Measurements from ENCODE around the gene WWP2. TPM values are rescaled to one million over a fixed set of nuclear protein-coding genes. Genes with fewer than 3 reads are reported as not detected.

WWP2 gene
- total and polyA plus RNA-seq, 7 donors = 11.4 to 59.0 (median 23.9) TPM

DNA sequence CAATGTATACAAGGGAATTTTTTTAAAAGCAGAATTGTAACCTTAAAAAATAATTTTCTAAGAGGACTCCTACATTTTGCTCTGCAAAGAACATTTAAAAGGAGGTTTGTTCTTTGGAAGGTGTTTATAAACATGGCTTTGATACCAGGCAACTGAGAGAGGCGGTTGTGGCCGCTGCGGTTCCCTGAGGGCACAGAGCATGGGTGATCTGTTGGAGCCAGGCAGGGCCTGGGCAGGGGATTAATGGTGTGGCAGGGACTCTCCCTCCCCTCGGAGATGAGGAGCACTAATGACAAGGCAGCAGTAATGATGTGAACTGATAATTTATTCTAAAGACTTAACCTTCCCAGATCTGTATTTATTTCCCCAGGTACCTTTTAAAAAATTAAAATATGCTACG, 65.4 kb downstream of the WWP2 start:
- Histone ChIP-seq H3K9me3 (no peaks in the 10 kb centered on the region), H3K4me1 (peaks cover 0 to 22% (median 18%) of the 10 kb centered on the region in 4 donors), H3K4me3 (no peak overlapping the region), H3K27ac (no peak overlapping the region), H3K36me3 (no peaks in the 10 kb centered on the region), H3K27me3 (no peaks in the 10 kb centered on the region)
- TF ChIP-seq EP300 (IDR thresholded peaks at IDR 0.05) (no peak), POLR2AphosphoS5 (IDR thresholded peaks at IDR 0.05) (no peak), POLR2A (IDR thresholded peaks at IDR 0.05) (no peak)
- TF ChIP-seq, protein P1, sequence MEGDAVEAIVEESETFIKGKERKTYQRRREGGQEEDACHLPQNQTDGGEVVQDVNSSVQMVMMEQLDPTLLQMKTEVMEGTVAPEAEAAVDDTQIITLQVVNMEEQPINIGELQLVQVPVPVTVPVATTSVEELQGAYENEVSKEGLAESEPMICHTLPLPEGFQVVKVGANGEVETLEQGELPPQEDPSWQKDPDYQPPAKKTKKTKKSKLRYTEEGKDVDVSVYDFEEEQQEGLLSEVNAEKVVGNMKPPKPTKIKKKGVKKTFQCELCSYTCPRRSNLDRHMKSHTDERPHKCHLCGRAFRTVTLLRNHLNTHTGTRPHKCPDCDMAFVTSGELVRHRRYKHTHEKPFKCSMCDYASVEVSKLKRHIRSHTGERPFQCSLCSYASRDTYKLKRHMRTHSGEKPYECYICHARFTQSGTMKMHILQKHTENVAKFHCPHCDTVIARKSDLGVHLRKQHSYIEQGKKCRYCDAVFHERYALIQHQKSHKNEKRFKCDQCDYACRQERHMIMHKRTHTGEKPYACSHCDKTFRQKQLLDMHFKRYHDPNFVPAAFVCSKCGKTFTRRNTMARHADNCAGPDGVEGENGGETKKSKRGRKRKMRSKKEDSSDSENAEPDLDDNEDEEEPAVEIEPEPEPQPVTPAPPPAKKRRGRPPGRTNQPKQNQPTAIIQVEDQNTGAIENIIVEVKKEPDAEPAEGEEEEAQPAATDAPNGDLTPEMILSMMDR (IDR thresholded peaks at IDR 0.05) = no peak
- DNase-seq = no peak
- intact Hi-C loops (cut with DNase I) = no loop called here
- whole genome bisulfite sequencing, 2 donors = 83 to 89% methylated on average over 5 of the region's 5 CpGs

DNA sequence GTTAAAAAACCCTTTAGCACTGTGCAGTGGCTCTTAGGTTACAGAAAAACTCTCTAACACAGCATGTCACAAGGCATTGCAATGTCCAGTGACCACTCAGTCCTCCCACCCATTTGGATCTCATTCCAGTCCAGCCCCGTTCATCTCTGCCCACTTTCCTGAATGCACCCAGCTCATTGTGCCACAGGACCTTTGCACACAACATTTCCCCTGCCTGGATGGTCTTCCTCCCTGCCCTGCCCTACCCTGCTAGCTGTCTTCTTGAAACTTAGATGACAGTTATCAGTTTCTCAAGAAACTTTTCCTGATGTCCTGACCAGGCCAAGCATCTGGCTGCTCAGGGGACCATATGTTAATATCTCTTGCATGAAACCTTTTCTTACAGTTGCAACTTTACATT, 67.2 kb downstream of the WWP2 start:
- Histone ChIP-seq H3K27me3 (no peaks in the 10 kb centered on the region), H3K4me1 (peaks cover 0 to 22% (median 18%) of the 10 kb centered on the region in 4 donors), H3K36me3 (no peaks in the 10 kb centered on the region), H3K27ac (no peak overlapping the region), H3K9me3 (no peaks in the 10 kb centered on the region), H3K4me3 (no peak overlapping the region)
- DNase-seq = no peak
- TF ChIP-seq POLR2AphosphoS5 (IDR thresholded peaks at IDR 0.05) = no peak
- no peak for TF ChIP-seq POLR2A (IDR thresholded peaks at IDR 0.05)
- no peak for TF ChIP-seq EP300 (IDR thresholded peaks at IDR 0.05)
- TF ChIP-seq, protein P1 (IDR thresholded peaks at IDR 0.05) = no peak
- WGBS, 2 donors = 88 to 90% methylated on average over 1 of the region's 1 CpG
- intact Hi-C loops (cut with DNase I) = no loop called here

GRCh38 chr16:69830146-69830533, 68.0 kb downstream of the WWP2 start:
- intact Hi-C loops (cut with DNase I) = no loop called here
- Histone ChIP-seq H3K27ac (peak overlapping the region in 3 of 4 donors; percentile 60 to 76 (median 74)), H3K4me1 (peaks cover 0 to 22% (median 18%) of the 10 kb centered on the region in 4 donors), H3K4me3 (no peak overlapping the region), H3K9me3 (no peaks in the 10 kb centered on the region), H3K36me3 (no peaks in the 10 kb centered on the region), H3K27me3 (no peaks in the 10 kb centered on the region)
- TF ChIP-seq, protein P1 (IDR thresholded peaks at IDR 0.05) = no peak
- no peak for TF ChIP-seq POLR2A (IDR thresholded peaks at IDR 0.05)
- DNase-seq = no peak
- WGBS, 2 donors = 97 to 98% methylated on average over 5 of the region's 5 CpGs

DNA sequence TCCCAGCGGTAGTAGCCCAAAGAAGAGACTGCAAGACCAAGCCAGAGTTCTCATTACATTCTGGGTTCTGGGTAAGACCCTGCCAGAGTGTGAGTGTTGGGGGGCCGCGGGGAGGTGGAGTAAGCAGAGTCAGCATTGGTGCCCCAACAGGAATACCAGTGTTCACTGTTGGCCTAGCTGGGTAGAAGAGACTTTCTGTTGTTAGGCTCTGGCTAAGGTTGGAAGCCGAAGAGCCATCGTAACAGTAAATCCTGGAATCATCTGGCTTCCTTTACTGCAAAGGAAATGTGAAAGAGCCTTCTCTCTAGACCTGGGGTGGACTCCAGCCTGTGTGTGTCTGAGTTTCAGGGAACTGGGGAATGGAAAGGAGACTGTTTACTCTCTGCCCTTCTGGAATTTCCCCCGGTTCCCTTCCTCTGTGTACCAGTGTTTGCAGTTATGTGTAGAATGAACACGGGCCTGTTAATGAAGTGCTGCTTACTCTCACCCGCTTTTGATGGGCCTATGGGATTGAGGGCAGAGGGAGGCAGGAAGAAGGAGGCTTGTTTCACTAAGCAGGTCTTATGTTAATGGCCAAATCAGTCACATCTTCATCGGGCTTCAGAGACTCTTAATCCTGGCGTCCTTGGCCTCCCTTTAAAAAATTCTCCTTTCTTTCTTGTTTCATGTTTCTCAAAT, 68.5 kb downstream of the WWP2 start:
- 60 to 63% methylated on average over 10 of the region's 10 CpGs for WGBS, 2 donors
- H3K27ac ChIP-seq = peak overlapping the region; percentile 25 to 76 (median 67)
- intact Hi-C loops (cut with DNase I) = no loop called here
- no peaks in the 10 kb centered on the region for H3K9me3 ChIP-seq
- H3K27me3 ChIP-seq = no peaks in the 10 kb centered on the region
- TF ChIP-seq, protein P1 (IDR thresholded peaks at IDR 0.05) = no peak
- no peak for TF ChIP-seq POLR2A (IDR thresholded peaks at IDR 0.05)
- TF ChIP-seq EP300 (IDR thresholded peaks at IDR 0.05) = no peak
- H3K4me3 ChIP-seq = no peak overlapping the region
- no peak for DNase-seq
- H3K4me1 ChIP-seq = peaks cover 0 to 22% (median 18%) of the 10 kb centered on the region in 4 donors
- H3K36me3 ChIP-seq = no peaks in the 10 kb centered on the region

Measured in sigmoid colon (tissue), 7 donors.